Right cardiac atrium (tissue), 5 donors: ENCODE data around the gene SLC39A3. TPM values are rescaled to one million over a fixed set of nuclear protein-coding genes. Genes with fewer than 3 reads are reported as not detected.
A peak's percentile ranks its signal among the peaks of the same experiment; 100 is the strongest.
"Not testable (repeated sequence)": the region's sequence is repeated elsewhere in the genome, so short reads cannot be mapped to it uniquely, and the experiment has no call there.

ENCODE experiments used
- ATAC-seq, 2 donors: fragments of 200-7000 bp; cut with Tn5 transposase; one replicate each; pipeline versions ENCODE4 v1.8.0 to v1.9.1; 2020; ENCODE audit warnings: moderate library complexity in 2 of 2, mild to moderate bottlenecking in 1 of 2
- DNase-seq, 3 donors: peaks; one replicate each; pipeline ENCODE4 v3.0.0-alpha.2; 2020
- H3K27ac ChIP-seq: one replicate; pipeline ENCODE4 v1.5.1; 2013; ENCODE audit warnings: mild to moderate bottlenecking, low read length, control low read depth, moderate library complexity
- H3K27me3 ChIP-seq: one replicate; pipeline ENCODE4 v1.6.1; 2013; ENCODE audit not compliant: control insufficient read depth, insufficient read depth
- H3K4me1 ChIP-seq: one replicate; pipeline ENCODE4 v1.6.1; 2013; ENCODE audit warnings: low read length; ENCODE audit not compliant: control insufficient read depth, insufficient read depth
- H3K4me3 ChIP-seq: one replicate; pipeline ENCODE4 v1.5.1; 2013; ENCODE audit warnings: low read length, control low read depth
- H3K9me3 ChIP-seq: one replicate; pipeline ENCODE4 v1.6.1; 2013; ENCODE audit warnings: low read length; ENCODE audit not compliant: control insufficient read depth
- WGBS: extraction: QIAGEN DNeasy Blood & Tissue Kit; methylation state at CpG from one replicate; pipeline ENCODE4 v1.1.7; 2013; 5-methylcytosine and 5-hydroxymethylcytosine counted together
- intact Hi-C, 4 donors: fragments of 100-400 bp; cut with DNase I; formaldehyde crosslinking; loops; one replicate each; pipeline versions ENCODE4 v1.11.0 to v1.14.0; 2022 to 2023
- polyA plus RNA-seq: library from polyadenylated mRNA; stranded (reverse); fragments of 200-250 nt; gene quantifications from one replicate; pipeline ENCODE4 v1.2.3, GENCODE V29; 2013
- total RNA-seq, 4 donors: library from RNA; stranded (reverse); fragmentation: NEBNext Ultra II Directional; extraction: Animal tissue kit (Norgen Biotek cat#: 25700); gene quantifications; one replicate each; pipeline ENCODE4 v1.2.1, GENCODE V29; 2021
- donor health status: healthy with polysubstance abuse.
- donor health status: DM: no; HTN: yes; CAD: no.
- donor health status: DM: no; HTN: no; CAD: no.
- donor health status: DM: no; HTN: yes; CAD: no; lungs with severe emphysema.
- donor health status: DM: yes; HTN: yes; CAD: no.

The SLC39A3 gene
- total and polyA plus RNA-seq, 5 donors = 19.9 to 29.3 (median 23.6) TPM

DNA sequence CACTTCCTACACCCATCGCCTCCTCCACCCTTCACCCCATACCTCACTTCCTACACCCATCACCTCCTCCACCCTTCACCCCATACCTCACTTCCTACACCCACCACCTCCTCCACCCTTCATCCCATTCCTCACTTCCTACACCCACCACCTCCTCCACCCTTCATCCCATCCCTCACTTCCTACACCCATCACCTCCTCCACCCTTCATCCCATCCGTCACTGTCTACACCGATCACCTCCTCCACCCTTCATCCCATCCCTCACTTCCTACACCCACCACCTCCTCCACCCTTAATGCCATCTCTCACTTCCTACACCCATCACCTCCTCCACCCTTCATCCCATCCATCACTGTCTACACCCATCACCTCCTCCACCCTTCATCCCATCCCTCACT, 26.6 kb downstream of the SLC39A3 start:
- DNase-seq, H3K4me1 ChIP-seq, intact Hi-C loops, H3K27me3 ChIP-seq, H3K9me3 ChIP-seq, H3K27ac ChIP-seq, ATAC-seq, H3K4me3 ChIP-seq: not testable (repeated sequence)
- WGBS = 93% methylated on average over 3 of the region's 3 CpGs

DNA sequence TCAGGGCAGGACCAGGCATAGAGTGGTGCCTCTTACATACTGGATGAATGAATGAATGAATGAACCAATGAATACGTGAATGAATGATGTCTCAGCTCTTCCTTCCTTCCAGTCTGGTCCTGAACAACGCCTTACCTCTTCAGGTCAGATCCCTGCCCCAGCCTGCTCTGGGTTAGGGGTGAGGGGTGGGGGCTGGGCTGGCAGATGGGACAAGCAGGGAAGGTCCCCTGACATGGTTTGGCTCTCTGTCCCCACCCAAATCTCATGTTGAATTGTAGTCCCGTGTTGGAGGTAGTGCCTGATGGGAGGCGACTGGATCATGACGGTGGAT, 28.0 kb downstream of the SLC39A3 start:
- H3K27ac ChIP-seq = no peak overlapping the region
- ATAC-seq (no peak), DNase-seq (no peak)
- H3K27me3 ChIP-seq = no peaks in the 10 kb centered on the region
- 69% methylated on average over 5 of the region's 5 CpGs for WGBS
- no peak overlapping the region for H3K4me3 ChIP-seq
- no peaks in the 10 kb centered on the region for H3K4me1 ChIP-seq
- H3K9me3 ChIP-seq = peaks cover 3% of the 10 kb centered on the region
- intact Hi-C loops = no loop called here

DNA sequence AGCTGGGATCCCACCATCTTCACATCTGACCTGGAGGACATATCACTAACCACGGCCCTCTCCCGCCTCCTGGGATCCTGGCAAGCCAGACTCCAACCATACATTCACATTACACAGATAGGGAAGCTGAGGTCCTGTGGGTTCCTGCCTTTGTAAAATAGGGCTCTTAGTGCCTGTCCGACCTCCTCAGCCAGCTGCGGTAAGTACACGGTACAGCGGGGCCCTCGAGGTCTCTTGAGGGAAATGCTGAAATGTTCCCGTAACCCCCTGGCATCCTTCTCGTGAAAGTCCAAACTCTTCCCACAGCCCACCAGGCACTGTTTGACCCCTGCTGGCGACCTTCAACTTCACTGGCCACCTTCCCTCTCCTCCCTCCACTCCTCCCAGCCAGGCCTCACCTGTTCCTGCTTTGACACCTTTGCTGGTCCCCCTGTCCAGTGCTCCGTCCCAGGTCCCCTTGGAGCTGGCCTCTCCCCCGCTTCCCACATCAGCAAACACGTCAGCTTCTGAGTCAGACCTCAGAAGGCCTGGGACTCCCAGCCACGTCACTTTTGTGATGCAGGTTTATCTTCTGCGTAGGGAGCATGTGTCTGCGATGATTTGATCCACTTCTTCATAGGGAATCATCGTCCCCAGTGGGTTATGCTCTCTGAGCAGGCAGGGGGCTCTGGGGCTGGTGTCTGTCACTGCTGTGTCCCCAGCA, 28.5 kb downstream of the SLC39A3 start:
- intact Hi-C loops = no loop called here
- 59% methylated on average over 17 of the region's 17 CpGs for WGBS
- Histone ChIP-seq H3K9me3 (peaks cover 3% of the 10 kb centered on the region), H3K4me3 (no peak overlapping the region), H3K4me1 (no peaks in the 10 kb centered on the region), H3K27me3 (no peaks in the 10 kb centered on the region), H3K27ac (no peak overlapping the region)
- DNase-seq = peak in 1 of 3 donors; percentile 17
- ATAC-seq = no peak

DNA sequence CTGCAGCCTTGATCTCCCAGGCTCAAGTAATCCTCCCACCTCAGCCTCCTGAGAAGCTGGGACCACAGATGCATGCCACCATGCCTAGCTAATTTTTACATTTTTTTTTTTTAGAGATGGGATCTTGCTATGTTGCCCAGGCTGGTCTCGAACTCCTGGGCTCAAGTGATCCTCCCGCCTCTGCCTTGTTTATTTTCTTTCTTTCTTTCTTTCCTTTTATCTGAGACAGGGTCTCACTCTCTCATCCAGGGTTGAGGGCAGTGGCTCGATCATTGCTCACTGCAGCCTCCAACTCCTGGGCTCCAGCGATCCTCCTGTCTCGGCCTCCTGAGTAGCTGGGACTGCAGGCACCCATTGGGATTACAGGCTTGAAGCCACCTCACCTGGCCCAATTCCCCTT, 33.6 kb downstream of the SLC39A3 start:
- Histone ChIP-seq H3K27ac (no peak overlapping the region), H3K4me3 (no peak overlapping the region), H3K9me3 (no peaks in the 10 kb centered on the region), H3K27me3 (no peaks in the 10 kb centered on the region), H3K4me1 (peaks cover 3% of the 10 kb centered on the region)
- no peak for ATAC-seq
- peak in 1 of 3 donors; percentile 3 for DNase-seq
- intact Hi-C loops = no loop called here
- WGBS = 95% methylated on average over 5 of the region's 5 CpGs

DNA sequence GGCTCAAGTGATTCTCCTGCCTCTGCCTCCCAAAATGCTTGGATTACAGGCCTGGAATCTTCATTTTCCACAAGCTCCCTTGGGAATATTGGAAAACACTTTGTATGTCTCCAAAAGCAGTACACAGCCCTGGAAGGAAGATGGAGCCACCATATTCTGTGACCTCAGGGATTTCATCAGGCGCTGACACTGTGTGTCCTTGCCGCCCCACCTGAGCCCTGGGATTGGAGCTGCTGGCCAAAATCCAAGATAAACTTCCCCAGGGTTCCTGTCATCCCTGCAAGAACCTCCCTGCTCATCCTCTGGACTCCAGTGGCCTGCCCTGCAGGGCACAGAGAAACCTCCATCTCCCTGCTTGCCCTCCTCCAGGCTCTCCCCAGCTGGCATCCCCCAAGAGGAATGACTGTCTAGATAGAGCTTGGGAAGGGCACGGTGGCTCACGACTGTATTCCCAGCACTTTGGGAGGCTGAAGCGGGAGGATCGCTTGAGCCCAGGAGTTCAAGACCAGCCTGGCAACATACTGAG, 36.1 kb downstream of the SLC39A3 start:
- 76% methylated on average over 6 of the region's 6 CpGs for WGBS
- ATAC-seq (no peak), DNase-seq (peak in 1 of 3 donors; percentile 14)
- intact Hi-C loops = no loop called here
- Histone ChIP-seq H3K27ac (no peak overlapping the region), H3K27me3 (no peaks in the 10 kb centered on the region), H3K4me1 (peaks cover 3% of the 10 kb centered on the region), H3K9me3 (no peaks in the 10 kb centered on the region), H3K4me3 (no peak overlapping the region)

DNA sequence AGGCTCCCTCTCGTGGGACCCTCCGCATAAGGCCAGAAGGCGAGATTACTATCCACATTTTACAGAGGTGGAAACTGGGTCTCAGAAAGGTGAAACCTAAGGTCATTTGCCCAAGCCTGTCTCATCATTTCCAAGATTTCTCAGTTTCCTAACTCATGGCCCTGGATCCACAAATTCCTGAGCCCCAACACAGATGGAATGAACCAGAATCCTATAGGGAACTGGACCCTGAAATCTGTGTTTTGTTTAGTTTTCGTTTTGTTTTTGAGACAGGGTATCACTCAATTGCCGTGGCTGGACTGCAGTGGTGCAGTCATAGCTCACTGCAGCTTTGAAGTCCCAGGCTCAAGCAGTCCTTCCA, 36.8 kb downstream of the SLC39A3 start:
- ATAC-seq = no peak

DNA sequence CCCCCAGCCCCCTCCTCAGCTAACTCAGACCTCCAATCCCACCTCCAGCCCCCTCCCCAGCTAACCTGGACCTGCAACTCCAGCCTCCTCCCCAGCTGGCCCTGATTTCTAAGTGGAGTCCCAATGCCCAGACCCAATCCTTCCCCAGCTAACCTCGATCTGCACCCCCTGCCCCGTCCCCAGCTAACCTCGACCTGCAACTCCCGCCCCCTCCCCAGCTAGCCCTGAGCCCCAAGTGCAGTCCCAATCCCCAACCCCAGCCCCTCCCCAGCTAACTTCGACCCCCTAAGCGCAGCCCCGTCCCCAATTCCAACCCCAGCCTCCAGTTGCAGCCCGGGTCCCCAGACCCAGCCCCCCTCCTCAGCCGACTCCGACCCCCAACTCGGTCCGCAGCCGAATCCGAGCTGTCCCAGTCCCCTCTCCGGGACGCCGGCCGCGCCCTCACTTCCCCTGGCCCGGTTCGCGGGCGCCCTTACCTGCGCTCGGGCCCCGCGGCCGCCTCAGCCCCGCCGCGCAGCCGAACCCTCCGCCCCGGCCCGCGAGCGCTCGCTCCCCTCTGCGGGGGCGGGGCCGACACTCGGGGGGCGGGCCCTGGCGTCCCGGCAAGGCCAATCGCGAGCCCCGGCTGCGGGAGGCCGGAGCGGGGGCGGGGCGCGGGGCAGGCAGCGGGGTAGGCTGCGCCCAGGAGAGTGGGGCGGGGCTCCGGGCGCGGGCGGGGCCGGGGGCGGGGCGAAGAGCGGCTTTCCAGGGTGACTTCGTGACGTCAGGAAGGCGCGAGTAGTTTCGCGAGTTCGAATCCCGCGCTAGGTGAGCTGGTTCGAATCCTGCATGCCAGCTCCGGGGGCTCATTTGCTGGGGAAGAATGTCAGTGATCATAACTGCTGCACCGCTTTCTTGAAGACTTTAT, 37.4 kb downstream of the SLC39A3 start, which contains the start of gene GNG7:
Gene GNG7, minus strand, starts transcription at position 525 of the 907 bp plus-strand sequence. CDS start 182,006 bp downstream, outside the sequence.
- DNase-seq (peak; percentile 94 to 98 (median 98)), ATAC-seq (peak; percentile 99 to 100)
- intact Hi-C loops = no loop called here
- peak within 1 kb of the TSS; percentile 82 for H3K4me3 ChIP-seq
- peak within 1 kb of the TSS; percentile 4 for H3K27ac ChIP-seq
- WGBS = 3% methylated on average over 77 of the region's 77 CpGs
- H3K9me3 ChIP-seq = no peaks in the 10 kb centered on the region
- peaks cover 3% of the 10 kb centered on the region for H3K4me1 ChIP-seq
- no peaks in the 10 kb centered on the region for H3K27me3 ChIP-seq

More for the DNA sequence above, 36.8 kb downstream of the SLC39A3 start:
- Histone ChIP-seq H3K27me3 (no peaks in the 10 kb centered on the region), H3K4me1 (peaks cover 3% of the 10 kb centered on the region), H3K4me3 (peak overlapping the region; percentile 82), H3K9me3 (no peaks in the 10 kb centered on the region), H3K27ac (no peak overlapping the region)
- intact Hi-C loops = no loop called here
- WGBS = 80% methylated on average over 5 of the region's 5 CpGs
- DNase-seq = no peak

DNA sequence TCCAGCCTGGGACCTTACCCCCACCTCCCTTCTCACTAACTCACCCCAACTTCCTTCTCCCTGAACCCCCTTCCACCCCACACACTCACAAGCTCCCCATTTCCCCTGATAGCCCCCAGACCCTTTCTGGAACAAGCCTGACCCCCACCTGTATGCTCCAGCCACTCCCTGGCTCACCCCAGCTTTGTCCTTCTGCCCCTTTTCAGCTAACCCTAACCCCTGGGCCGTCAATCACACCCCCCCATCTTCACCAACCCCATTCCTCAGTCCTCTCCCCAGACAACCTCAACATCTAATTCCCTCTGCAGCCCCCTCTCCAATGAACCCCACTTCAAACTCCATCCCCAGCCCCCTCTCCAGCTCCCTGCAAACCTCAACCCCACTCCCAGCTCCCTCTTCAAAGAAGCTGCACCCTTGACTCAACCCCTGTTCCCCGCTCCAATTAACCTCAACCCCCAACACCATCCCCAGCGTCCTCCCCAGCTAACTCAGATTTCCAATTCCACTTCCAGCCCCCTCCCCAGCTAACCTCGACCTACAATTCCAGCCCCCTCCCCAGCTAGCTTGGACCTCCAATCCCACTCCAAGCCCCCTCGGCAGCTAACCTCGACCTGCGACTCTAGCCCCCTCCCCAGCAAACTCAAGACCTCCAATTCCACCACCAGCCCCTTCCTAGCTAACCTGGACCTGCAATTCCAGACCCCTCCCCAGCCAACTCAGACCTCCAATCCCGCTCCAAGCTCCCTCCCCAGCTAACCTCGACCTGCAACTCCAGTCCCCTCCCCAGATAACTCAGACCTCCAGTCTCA, 38.3 kb downstream of the SLC39A3 start:
- no peak for ATAC-seq
- Histone ChIP-seq H3K4me3 (peak overlapping the region; percentile 82), H3K27me3 (no peaks in the 10 kb centered on the region), H3K4me1 (peaks cover 3% of the 10 kb centered on the region), H3K27ac (no peak overlapping the region), H3K9me3 (no peaks in the 10 kb centered on the region)
- WGBS = 7% methylated on average over 9 of the region's 9 CpGs
- peak in 1 of 3 donors; percentile 14 for DNase-seq
- intact Hi-C loops = no loop called here

DNA sequence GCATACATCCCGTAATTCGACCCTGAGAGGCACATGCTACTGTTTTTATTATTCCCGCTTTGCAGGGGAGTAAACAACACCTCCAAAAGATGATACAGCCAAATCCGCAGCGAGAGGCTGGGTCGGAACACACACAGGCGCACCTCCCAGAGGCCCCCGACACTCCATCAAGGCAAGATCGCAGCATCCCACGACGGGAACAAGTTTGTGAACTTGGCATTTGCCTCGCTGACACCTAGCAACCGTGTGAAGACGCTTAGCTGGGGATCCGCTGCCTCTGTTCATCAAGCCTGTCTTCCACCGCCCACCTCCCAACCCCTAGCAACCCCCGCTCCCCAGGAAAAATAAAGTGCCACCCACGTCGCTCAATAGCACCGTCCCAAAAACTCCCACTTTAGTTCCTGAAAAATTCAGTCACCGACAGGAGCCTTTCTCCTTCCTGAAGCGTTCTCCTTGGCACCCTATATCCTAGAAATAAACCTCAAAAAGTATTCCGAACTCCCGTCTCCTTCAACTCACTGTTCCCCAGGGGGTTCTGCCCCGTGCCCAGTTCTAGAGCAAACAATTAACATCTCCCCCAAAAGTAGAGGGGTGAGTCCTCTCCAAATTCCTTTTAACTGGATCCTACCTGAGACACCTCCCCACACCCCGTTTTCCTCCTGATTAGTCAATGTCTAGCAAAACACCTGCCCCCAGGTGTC, 39.0 kb downstream of the SLC39A3 start:
- ATAC-seq = no peak
- intact Hi-C loops = no loop called here
- Histone ChIP-seq H3K27me3 (no peaks in the 10 kb centered on the region), H3K9me3 (no peaks in the 10 kb centered on the region), H3K4me1 (peaks cover 3% of the 10 kb centered on the region), H3K27ac (no peak overlapping the region), H3K4me3 (no peak overlapping the region)
- DNase-seq = peak in 1 of 3 donors; percentile 23
- WGBS = 30% methylated on average over 26 of the region's 26 CpGs

DNA sequence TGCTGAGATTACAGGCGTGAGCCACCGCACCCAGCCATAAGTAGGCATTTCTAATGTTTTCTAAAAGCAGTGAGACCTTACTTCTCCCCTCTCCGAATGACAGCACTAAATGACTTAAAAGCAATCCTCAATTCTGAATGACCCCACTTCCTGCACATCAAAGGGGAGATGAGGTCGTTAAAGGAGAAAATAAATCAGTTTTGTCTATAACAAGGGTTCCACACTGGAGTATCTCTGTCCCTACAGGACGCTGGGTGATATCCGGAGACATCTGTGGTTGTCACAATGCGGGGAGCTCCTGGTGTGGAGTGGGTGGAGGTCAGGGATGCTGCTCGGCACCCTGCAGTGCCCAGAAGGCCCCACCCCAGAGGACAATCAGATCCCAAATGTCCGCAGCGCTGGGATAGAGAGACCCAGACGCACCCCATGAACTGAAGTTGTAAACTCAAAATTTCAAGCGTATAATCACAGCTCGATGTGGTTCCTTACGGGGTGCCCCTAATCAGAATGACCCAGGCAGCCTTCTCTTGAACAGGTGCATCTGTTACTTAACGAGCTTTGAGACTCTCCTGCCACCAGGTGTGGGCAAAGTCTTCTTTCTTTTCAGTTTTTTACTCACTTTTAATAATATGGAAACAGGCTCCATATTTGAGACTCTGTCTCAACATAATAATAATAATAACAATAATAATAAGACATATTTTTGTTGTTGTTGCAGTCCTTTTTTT, 40.2 kb downstream of the SLC39A3 start:
- WGBS = 79% methylated on average over 15 of the region's 15 CpGs
- Histone ChIP-seq H3K4me1 (peaks cover 5% of the 10 kb centered on the region), H3K9me3 (no peaks in the 10 kb centered on the region), H3K27ac (no peak overlapping the region), H3K4me3 (no peak overlapping the region), H3K27me3 (no peaks in the 10 kb centered on the region)
- peak in 1 of 3 donors; percentile 28 for DNase-seq
- ATAC-seq = no peak
- intact Hi-C loops = no loop called here
